ENCODE data around the gene CNOT2.
A peak's percentile ranks its signal among the peaks of the same experiment; 100 is the strongest.

CNOT2 gene

GRCh38 chr12:70309348-70309747, 66.1 kb downstream of the CNOT2 start:
- no peak for DNase-seq

- no peak for DNase-seq
Observed at GRCh38 chr12:70314145-70314544, 70.9 kb downstream of the CNOT2 start.

- no peak for DNase-seq
Observed at GRCh38 chr12:70317781-70318180, 74.5 kb downstream of the CNOT2 start.

DNA sequence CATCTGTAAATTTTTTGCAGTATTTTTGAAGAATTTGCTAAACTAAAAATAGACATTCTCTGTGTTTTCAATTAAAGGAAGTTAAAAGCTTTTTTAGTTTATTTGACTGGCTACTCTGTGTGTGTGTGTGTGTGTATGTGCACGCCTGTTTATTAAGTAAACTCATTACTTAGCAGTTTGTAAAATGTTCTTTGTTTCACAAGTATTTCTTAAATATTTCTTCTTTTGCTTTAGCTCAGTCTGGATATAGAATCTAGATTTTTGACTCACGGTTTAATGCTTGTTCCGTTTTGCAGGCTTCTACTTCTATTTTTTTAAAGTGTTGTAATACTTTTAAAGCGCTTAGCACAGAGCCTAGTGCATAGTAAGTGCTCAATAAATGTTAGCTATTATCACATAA, 76.4 kb downstream of the CNOT2 start:
- no peak for DNase-seq

- no peak for DNase-seq
Observed at GRCh38 chr12:70321191-70321590, 78.0 kb downstream of the CNOT2 start.

DNA sequence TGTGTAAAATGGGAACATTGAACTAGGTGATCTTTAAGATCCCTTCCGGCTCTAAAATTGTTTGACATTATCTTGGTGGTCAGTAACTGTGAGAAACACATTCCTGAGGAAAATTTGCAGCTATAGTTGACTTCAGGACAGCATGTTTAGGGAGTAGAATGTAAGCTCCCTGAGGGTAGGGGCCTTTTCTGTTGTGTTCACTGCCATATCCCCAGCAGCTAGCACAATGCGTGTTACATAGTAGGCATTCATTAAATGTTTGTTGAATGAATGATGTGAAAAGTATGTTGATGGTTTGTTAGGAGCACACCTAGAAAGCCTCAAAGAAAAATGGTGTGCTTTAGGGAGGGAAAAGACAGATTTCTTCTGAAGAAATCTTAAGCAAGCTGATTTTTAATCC, 84.3 kb downstream of the CNOT2 start:
- DNase-seq = no peak

DNA sequence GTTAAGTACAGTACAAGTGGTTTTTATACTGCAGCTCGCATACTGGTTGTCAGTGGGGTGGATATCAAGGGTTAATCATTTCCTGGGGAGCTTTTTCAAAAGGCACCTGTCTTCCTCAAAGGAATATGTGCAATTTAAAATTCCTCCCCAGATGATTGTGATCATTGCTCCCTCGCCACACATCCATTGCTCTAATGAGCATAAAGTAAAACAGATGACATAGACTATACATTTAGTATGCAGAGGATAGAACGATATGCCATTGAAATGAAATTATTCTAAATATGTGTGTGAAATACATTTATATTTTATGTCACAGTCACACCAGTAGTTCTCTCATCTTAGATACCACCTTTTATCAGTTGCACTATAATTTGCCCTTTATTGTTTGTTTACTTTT, 86.5 kb downstream of the CNOT2 start:
- DNase-seq = no peak

GRCh38 chr12:70330158-70330557, 86.9 kb downstream of the CNOT2 start:
- no peak for DNase-seq

DNA sequence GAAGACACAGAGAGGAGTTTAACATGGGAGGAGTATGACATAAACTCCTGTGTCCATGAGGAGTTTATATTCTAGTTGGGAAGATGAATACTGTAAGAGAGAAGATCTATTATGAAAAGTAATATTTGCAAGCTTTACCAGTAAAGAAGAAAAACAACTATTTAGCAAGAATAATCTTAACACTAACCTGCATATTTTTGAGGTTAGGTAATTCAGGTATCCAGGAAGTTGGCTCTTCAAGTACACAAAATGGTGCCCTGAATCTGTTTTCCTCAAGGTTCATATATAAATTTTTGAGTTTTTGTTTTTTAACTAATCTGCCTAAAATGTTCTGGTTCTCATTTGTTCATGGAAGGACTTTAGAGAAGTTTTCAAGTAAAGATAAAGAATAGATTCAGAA, 89.0 kb downstream of the CNOT2 start:
- DNase-seq = no peak

DNA sequence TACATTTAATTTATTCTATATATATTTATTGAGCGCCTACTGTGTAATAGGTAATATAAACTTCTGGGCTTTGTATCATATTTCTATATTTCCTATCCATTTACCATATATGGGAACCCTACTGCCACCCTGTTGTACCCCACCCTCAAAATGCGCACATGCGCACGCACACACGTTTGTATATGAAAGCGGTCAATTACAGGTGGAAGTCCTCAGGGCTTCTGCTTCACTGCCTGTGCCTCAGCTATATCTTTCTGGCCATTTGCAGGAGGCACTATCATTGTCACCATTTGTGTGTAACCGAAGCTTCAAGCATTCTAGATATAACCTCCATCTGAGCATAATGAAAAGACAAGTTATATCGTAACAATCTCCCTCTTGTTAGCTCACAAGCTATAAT, 91.5 kb downstream of the CNOT2 start:
- DNase-seq = no peak

DNA sequence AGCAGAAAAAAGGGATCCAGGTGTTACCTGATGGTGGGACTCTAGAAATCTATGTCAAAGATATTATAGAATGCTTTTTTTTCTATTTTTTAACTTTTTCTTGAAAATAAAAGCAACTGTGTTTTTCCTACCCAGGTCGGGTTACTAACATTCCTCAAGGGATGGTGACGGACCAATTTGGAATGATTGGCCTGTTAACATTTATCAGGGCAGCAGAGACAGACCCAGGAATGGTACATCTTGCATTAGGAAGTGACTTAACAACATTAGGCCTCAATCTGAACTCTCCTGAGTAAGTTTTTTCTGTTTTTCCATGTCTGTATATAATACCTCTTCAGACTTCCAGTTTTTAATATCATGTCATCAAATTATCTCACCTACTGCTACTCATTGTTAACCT, 95.3 kb downstream of the CNOT2 start:
- no peak for DNase-seq

- DNase-seq = no peak
Observed at GRCh38 chr12:70351076-70351475, 107.8 kb downstream of the CNOT2 start.

DNA sequence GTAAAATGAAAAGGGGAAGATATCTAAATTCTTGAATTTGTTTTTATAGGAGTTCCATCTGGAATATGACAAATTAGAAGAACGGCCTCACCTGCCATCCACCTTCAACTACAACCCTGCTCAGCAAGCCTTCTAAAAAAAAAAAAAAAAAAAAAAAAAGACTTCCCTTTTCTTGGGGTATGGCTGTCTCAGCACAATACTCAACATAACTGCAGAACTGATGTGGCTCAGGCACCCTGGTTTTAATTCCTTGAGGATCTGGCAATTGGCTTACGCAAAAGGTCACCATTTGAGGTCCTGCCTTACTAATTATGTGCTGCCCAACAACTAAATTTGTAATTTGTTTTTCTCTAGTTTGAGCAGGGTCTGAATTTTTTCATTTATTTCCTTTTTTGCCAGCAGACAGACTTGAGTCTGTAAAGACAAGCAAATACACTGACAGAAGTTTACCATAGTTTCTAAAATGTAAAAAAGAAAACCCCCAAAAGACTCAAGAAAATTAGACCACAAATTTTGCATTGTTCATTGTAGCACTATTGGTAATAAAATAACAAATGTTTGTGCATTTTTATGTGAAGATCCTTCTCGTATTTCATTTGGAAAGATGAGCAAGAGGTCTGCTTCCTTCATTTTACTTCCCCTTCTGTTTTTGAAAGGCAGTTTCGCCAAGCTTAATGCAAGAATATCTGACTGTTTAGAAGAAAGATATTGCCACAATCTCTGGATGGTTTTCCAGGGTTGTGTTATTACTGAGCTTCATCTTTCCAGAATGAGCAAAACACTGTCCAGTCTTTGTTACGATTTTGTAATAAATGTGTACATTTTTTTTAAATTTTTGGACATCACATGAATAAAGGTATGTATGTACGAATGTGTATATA, 110.8 kb downstream of the CNOT2 start:
- no peak for DNase-seq

- no peak for DNase-seq
Observed at GRCh38 chr12:70354787-70355186, 111.6 kb downstream of the CNOT2 start.

DNA sequence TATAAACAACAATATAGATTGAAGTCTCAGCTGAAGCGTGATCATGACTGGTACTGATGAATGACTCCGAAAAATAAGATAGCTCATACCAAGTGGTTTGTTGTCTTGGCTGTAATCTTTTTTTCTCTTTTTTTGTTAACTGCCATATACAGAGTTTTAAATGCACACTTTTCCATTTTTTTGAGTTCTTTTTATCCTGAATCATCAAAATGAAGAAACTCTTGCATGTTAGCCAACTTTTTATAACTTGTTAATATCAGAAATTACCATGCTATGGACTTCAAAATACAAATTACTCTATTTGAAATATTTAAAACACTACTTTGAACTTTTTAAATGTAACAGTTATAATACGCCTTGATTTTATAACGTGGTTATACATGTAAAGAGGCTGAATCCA, 112.7 kb downstream of the CNOT2 start:
- no peak for DNase-seq

- DNase-seq = no peak
Observed at GRCh38 chr12:70359458-70360197, 116.4 kb downstream of the CNOT2 start.

GRCh38 chr12:70360218-70360617, 117.0 kb downstream of the CNOT2 start:
- DNase-seq = no peak

- DNase-seq = no peak
Observed at GRCh38 chr12:70364695-70365397, 121.6 kb downstream of the CNOT2 start.

DNA sequence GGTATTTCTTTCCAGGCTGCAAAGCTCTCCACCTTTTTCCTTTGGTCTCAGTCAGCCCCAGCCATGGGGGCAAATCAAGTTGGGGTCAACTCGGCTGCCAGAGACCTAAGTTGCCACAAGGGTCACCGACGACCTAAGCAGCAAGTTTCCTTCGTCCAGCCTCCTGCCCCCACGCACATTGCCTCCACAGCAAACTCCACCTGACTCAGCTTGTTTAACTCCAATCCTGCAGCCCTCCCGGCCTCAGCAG, 122.1 kb downstream of the CNOT2 start:
- no peak for DNase-seq

DNA sequence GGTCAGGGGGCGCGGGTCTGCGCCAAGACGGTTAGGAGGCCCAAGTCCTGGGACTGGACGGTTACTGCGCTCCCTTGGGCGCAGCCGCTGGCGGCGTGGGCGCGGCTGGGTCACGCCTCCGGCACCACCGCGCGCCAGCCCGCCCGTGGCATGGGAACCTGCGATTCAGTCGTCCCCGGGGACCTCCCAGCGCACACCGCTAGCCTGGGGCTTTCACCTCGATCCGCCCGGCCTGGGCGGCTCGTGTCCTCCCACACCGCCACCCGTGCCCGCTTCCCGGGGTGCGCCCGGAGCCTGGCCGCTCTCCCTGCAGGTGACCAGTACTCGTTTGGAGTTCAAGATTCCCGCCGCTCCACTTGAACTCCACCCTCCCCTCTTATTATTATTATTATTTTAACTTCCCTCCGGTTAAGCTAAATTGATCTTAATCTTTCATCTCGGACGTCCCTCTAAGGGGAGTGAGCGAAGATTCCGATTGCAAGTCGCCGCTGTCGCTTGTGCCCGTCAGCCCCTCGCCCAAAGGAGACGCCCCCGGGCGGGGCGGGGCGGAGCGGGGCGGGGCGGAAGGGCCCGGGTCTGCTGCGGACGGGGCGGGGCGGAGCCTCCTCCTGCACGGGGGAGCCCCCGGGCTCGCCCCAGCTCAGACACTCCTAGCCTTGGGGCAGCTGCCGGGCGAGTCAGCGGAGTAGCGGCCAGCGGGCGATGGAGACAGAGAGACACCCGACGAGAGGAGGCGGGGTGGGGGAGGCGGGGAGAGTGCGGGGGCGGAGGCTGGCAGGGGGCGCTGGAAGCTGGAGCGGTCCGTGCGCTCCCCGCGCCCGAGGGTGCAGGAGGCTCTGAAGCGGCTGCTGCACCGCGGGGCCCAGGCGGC, 122.7 kb downstream of the CNOT2 start, which contains the start of gene KCNMB4:
Gene KCNMB4, plus strand, starts transcription at position 643 of the 871 bp plus-strand sequence. CDS start 445 bp downstream, outside the sequence.
- peak; percentile 85 for DNase-seq

DNA sequence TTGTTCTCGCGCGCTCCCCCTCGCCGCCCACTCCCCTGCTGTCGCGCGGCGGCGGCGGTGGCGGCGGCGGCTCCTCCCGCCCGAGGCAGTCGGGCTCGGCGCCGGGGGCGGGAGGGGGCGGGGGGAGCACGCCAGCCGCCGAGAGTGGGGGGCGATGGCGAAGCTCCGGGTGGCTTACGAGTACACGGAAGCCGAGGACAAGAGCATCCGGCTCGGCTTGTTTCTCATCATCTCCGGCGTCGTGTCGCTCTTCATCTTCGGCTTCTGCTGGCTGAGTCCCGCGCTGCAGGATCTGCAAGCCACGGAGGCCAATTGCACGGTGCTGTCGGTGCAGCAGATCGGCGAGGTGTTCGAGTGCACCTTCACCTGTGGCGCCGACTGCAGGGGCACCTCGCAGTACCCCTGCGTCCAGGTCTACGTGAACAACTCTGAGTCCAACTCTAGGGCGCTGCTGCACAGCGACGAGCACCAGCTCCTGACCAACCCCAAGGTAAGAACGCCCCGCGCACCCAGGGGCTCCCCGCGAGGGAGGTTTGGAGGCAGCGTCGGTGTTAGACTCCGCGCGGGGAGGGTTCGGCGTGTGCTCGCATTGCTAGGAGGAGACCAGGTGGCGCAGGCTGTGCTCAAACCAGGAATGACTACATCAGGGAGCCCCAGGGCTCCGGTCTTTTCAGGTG, 123.5 kb downstream of the CNOT2 start:
- DNase-seq = peak; percentile 73

Measured in activated T-cell treated with anti-CD3 and anti-CD28 coated beads, Interleukin-2, amount 50 U/mL, for 1 hour (primary cell).